SU-DHL-6 (cell line): ENCODE results near the gene KCNQ4.

ENCODE experiments used
- EZH2phosphoT487 ChIP-seq: fragments of 200-600 bp; sonication (generic), shearing (Covaris generic); conservative IDR thresholded peaks from 2 replicates; pipeline ENCODE4 v1.6.1; 2018; ENCODE audit warnings: mild to moderate bottlenecking, antibody characterized with exemption, low read length, moderate library complexity, mixed read lengths
- TF ChIP-seq, protein P1 (sequence below): fragments of 200-600 bp; sonication (generic); IDR thresholded peaks from one replicate; pipeline ENCODE4 v1.5.1; 2017; ENCODE audit warnings: antibody characterized with exemption, mild to moderate bottlenecking, low read length, moderate library complexity; ENCODE audit not compliant: insufficient read depth, poor library complexity, severe bottlenecking

DNA sequence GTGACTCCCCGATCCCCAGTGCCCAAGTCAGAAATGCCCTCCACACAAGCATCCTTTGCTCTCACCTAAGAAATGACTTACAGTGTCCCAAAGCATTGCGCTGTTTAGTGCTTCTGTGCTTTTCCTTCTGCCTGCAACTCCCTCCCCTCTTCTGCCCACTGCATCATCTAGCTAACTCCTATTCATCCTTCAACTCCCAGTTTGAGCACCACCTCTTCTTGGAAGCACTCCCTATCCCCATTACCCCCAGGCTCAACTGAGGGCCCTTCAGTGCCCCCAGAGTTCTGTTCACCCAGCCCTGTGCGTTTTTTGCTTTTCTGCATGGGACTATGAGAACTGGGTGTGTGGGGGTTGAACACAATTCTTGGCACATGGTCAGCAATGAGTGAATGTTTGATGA, 10.0 kb downstream of the KCNQ4 start:
- TF ChIP-seq, protein P1, sequence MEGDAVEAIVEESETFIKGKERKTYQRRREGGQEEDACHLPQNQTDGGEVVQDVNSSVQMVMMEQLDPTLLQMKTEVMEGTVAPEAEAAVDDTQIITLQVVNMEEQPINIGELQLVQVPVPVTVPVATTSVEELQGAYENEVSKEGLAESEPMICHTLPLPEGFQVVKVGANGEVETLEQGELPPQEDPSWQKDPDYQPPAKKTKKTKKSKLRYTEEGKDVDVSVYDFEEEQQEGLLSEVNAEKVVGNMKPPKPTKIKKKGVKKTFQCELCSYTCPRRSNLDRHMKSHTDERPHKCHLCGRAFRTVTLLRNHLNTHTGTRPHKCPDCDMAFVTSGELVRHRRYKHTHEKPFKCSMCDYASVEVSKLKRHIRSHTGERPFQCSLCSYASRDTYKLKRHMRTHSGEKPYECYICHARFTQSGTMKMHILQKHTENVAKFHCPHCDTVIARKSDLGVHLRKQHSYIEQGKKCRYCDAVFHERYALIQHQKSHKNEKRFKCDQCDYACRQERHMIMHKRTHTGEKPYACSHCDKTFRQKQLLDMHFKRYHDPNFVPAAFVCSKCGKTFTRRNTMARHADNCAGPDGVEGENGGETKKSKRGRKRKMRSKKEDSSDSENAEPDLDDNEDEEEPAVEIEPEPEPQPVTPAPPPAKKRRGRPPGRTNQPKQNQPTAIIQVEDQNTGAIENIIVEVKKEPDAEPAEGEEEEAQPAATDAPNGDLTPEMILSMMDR = no peak
- TF ChIP-seq EZH2phosphoT487 = no peak
